GM20000 (cell line): ENCODE data around the gene GRIN3B.

Experiments used
- DNase-seq: peaks from one replicate; pipeline ENCODE4 v3.0.0; 2012; ENCODE audit warnings: low spot score
- CTCF ChIP-seq: IDR thresholded peaks from 2 replicates; pipeline ENCODE4 v1.5.1; 2012; ENCODE audit warnings: mild to moderate bottlenecking, control low read depth; ENCODE audit errors: extremely low read depth, missing control alignments

GRIN3B gene

GRCh38 chr19:970695-971094, 29.5 kb upstream of the GRIN3B start:
- DNase-seq = no peak

GRCh38 chr19:971795-972194, 28.4 kb upstream of the GRIN3B start:
- DNase-seq = no peak
- no peak for TF ChIP-seq CTCF

More at GRCh38 chr19:970695-971094, 29.5 kb upstream of the GRIN3B start:
- peak; percentile 57 for TF ChIP-seq CTCF

- DNase-seq = no peak
- no peak for TF ChIP-seq CTCF
Measured at GRCh38 chr19:972281-972680, 27.9 kb upstream of the GRIN3B start.

GRCh38 chr19:973726-974563, 26.3 kb upstream of the GRIN3B start:
- DNase-seq = no peak
- no peak for TF ChIP-seq CTCF

GRCh38 chr19:974564-975257, 25.5 kb upstream of the GRIN3B start:
- no peak for TF ChIP-seq CTCF
- DNase-seq = no peak

- no peak for DNase-seq
- no peak for TF ChIP-seq CTCF
Measured at GRCh38 chr19:976476-976875, 23.7 kb upstream of the GRIN3B start.

- no peak for DNase-seq
- TF ChIP-seq CTCF = no peak
Measured at GRCh38 chr19:977058-977464, 23.2 kb upstream of the GRIN3B start.
